Measurements from ENCODE around the gene RSPRY1.
A peak's percentile ranks its signal among the peaks of the same experiment; 100 is the strongest.

The RSPRY1 gene

DNA sequence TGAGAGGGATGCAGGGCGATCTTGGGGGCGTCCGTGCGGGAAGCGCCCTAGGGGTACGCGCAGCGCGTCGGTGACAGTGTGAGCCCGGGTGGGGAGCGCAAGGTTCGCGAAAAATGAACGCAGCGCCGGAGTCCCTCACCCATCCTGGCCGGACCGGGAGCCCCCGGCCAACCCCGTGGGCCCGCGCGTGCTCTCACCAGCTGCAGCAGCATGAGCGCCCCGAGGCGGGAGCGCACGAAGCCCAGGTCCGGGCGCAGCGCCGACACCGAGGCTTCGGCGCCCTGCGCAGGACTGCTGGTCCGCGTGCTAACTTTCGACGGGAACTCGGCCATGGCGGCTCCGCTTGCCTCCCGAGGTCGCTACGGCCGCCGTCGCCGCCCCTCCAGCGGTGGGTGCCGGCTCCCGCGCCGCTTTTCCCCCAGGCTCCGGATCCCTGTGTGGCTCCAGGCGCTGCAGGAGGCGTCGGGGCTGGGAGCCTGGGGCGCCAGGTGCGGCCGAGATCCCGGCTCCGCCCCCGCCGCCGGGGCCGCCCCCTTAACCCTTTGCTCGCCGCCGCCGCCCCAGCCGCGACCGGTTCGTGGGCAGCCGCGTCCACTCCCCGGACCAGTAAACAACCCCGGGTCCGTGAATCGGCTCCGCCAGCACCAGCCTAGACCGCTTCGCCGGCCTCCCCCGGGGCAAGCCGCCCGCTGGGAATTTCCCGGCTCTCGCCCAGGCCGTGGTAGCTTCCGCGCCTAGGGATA is 98.3 kb downstream of the RSPRY1 start, which contains the start of gene PLLP:
TSS of gene PLLP (minus strand) at position 464 of the 743 bp plus-strand sequence. CDS start at position 332, 132 bp downstream.
- no peak within 1 kb of the TSS; the same call in 1 of the 2 replicates for H3K27ac ChIP-seq
- no peak for TF ChIP-seq ZFX (IDR thresholded peaks at IDR 0.05; ENCODE audit: borderline replicate concordance)
- TF ChIP-seq, protein P1, sequence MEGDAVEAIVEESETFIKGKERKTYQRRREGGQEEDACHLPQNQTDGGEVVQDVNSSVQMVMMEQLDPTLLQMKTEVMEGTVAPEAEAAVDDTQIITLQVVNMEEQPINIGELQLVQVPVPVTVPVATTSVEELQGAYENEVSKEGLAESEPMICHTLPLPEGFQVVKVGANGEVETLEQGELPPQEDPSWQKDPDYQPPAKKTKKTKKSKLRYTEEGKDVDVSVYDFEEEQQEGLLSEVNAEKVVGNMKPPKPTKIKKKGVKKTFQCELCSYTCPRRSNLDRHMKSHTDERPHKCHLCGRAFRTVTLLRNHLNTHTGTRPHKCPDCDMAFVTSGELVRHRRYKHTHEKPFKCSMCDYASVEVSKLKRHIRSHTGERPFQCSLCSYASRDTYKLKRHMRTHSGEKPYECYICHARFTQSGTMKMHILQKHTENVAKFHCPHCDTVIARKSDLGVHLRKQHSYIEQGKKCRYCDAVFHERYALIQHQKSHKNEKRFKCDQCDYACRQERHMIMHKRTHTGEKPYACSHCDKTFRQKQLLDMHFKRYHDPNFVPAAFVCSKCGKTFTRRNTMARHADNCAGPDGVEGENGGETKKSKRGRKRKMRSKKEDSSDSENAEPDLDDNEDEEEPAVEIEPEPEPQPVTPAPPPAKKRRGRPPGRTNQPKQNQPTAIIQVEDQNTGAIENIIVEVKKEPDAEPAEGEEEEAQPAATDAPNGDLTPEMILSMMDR (IDR thresholded peaks at IDR 0.05), result 0 out of 2 replicates have a peak, but pooled peaks have one; percentile 5

DNA sequence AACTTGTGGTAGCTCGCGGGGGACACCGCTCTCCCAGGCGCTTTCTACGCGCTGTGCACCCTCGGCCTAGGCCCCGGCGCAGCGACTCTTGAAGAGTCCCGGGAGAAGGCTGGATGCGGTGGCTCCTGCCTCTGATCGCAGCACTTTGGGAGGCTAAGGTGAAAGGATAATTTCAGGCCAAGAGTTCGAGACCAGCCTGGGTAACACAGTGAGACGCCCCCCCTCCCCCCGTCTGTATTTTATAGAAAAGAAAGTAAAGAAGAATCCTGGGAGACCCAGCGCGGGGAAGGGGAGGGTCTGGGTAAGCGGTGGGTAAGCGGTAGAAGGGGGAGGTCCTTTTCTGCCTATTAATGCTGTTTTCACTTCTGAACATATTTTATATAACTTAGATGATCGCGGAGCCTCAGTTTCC is 98.8 kb downstream of the RSPRY1 start:
- TF ChIP-seq, protein P1 (IDR thresholded peaks at IDR 0.05), result no peak
- no peak for TF ChIP-seq ZFX (IDR thresholded peaks at IDR 0.05; ENCODE audit: borderline replicate concordance)
- no peak overlapping the region; the same call in 1 of the 2 replicates for H3K27ac ChIP-seq

DNA sequence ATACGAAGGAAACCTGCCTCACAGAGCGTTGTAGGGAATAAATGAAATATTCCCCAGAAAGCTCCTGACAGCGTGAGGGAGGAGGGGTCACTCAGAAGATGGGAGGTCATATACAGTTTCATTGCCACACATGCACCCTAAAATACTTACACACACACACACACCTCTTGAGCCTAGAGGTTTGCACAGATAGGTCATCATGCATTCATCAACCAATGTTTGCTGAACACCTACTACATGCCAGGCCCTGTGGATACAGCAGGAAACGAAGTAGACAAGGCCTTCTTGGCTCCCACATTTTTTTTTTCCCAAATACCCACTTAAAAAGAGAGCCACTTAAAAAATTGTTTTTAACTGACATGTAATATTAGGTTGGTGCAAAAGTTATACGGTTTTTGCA is 99.2 kb downstream of the RSPRY1 start:
- H3K27ac ChIP-seq, result no peak overlapping the region
- TF ChIP-seq, protein P1 (IDR thresholded peaks at IDR 0.05), result no peak
- TF ChIP-seq ZFX (IDR thresholded peaks at IDR 0.05; ENCODE audit: borderline replicate concordance), result no peak

DNA sequence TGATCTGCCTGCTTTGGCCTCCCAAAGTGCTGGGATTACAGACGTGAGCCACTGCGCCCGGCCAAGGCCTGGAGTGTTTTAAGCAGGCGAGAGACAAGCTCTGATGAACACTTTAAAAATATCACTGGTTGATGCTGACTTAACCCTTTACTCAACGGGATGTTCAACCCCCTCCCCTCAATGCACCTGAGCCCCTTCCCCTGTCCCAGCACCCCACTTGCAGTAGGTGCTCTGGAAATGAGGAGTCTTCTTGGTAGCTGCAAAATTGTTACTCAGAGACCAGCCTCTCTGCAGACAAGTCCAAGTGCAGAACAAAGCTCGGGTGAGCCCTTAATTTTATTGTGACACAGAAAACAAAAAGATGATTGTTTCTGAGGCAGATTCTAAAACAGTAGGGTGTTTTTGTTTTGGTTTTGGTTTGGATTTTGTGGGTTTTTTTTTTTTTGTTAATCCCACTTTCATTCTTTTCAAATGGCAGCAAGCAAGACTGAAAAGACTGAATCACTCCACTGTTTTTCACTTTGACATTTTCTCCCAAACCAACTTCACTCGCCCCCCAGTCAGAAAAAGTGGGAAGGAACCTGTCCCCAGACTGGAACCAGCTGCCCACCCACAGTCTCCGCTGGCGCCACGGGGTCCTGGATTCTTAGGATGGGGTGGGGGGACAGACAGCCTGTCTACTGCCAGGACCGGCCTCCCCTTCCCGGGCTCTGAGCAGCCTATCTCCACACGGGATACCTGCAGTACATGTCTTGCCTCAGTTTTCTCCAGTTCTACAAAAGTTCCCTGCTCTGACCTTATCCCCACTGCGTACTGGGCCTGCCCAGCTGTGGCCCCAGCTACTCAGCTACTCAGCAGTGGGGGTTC is 103.5 kb downstream of the RSPRY1 start:
- no peak overlapping the region for H3K27ac ChIP-seq
- no peak for TF ChIP-seq ZFX (IDR thresholded peaks at IDR 0.05; ENCODE audit: borderline replicate concordance)
- TF ChIP-seq, protein P1 (IDR thresholded peaks at IDR 0.05), result no peak
